NCI-H146 treated with DMSO at 0.1 percent for 48 hours (cell line): ENCODE results near the gene OR4C5.
"Not testable (repeated sequence)": the region's sequence is repeated elsewhere in the genome, so short reads cannot be mapped to it uniquely, and the experiment has no call there.

Source experiments
- DNase-seq: peaks from one replicate; lab custom pipeline; 2025; ENCODE audit not compliant: unreplicated experiment; lab: John Stamatoyannopoulos, UW

OR4C5 gene

DNA sequence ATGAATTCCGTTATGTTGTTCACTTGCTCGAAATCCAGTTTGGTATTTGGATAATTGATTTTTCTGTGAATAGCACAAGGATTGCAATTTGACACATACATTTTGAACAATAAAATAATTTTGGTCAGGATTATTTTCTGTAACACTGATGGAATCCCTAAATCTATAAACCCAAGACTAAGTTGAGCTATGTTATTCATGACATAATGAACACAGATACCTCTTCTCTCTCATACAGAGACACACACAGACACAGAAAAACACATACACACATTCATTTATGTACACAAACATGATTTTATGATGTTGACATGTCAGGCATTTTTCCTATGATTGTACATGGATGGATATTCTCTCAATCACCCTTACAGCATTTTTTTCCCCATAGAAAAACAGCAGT, at the start of gene OR4C5:
Gene OR4C5, minus strand, starts transcription at position 101 of the 400 bp plus-strand sequence. Its CDS starts 0 bp downstream, at position 101.
- no peak for DNase-seq

DNA sequence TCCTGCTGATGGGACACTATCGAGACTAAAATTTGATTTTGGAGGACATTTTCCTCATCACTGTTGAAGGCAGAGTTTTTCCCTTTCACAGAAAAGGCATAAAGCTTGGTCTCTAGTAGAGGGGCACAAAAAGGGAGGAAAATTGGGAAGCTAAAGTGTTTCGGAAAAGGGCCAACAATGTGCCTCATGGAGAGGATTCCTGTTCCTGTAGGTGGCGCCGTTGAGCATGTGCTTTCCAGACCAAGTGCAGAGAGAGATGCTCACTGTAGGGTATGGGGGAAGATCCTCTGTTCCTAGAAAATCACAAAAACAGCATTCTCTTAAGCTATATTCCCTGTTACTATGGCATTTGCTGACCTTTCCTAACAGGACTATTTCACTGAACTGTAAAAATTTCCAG, 18.4 kb upstream of the OR4C5 start:
- DNase-seq: no peak

DNA sequence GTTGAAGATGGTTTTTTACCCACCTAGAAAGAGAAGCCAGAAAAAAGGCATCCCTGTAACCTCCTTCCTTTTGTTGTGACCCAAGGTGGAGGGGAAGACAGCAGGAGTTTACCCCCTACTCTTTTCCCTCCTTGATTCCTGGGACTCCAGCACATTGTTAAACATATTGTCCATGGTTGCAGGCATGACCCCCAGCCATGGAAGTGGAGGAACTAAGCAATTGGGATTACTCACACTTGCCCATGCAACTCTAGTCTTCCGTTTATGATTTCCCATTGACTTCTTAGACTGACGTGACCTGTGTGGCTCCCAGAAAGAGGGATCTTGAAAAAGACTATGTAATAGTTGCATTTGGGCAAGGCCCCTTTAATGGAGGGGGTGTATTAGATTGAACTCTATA, 17.9 kb upstream of the OR4C5 start:
- not testable (repeated sequence) for DNase-seq

DNA sequence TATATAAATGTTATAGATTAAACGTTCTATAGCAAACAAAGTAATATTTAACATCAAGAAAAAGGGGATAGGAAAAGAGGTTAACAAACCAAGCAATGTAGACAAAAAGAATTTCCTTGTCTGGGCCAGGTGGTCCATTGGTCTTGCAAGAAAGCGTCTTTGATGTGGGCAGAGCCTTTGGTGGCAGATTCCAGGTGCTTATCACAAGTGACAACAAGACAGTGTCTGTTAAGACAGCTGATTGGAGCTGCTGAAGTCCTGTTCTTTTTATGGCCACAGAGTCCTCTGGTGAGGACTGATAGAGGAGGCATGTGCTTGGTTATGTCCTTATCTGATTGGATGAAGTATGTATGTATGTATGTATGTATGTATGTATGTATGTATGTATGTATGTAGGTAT, 5.0 kb downstream of the OR4C5 start:
- DNase-seq: not testable (repeated sequence)

DNA sequence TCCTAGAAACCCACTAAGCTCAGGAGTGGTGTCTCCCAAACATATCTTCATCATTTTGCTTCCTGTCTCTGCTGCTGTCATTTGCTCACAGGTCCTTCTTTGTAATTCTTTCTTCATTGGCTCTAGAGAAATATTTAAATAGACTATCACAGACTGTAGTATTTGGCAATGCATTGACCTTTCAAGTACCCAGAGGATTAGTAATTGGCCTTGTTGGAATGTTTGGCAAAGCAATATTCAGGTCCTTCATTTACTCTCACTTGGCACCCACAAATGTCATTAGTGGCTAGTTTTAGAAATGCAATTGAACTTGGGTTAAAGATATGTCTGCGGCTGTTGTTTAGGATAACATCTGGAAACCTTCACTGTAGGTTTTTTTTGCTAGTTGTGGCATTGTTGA, 11.6 kb downstream of the OR4C5 start:
- DNase-seq: no peak

DNA sequence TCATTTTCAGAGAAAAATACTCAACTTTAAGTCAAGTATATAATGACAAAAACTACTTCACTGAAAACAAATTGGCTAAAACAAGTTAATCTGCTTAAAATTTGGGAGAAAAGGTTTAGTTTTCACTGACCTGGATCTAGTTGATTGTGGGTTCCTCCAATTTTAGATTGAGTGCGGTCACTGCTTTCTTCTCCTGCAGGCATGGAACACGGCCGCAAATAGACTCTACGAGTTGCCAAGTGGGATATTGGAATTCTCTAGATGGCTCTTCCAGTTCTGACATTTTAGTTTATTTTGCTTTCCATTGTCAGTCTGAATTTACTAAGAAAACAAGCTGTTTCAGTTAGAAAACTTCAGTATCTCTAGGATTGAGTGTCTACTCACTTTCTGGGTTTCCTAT, 12.3 kb downstream of the OR4C5 start:
- DNase-seq: no peak

DNA sequence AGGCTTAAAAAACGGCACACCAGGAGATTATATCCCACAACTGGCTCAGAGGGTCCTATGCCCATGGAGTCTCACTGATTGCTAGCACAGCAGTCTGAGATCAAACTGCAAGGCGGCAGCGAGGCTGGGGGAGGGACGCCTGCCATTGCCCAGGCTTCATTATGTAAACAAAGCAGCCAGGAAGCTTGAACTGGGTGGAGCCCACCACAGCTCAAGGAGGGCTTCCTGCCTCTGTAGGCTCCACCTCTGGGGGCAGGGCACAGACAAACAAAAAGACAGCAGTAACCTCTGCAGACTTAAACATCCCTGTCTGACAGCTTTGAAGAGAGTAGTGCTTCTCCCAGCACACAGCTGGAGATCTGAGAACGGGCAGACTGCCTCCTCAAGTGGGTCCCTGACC, 20.0 kb downstream of the OR4C5 start:
- not testable (repeated sequence) for DNase-seq

DNA sequence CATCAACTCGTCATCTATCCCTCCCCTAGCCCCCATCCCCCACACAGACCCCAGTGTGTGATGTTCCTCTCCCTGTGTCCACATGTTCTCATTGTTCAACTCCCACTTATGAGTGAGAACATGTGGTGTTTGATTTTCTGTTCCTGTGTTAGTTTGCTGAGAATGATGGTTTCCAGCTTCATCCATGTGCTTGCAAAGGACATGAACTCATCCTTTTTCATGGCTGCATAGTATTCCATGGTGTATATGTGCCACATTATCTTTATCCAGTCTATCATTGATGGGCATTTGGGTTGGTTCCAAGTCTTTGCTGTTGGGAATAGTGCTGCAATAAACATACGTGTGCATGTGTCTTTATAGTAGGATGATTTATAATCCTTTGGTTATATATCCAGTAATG, 23.8 kb downstream of the OR4C5 start:
- DNase-seq: not testable (repeated sequence)

DNA sequence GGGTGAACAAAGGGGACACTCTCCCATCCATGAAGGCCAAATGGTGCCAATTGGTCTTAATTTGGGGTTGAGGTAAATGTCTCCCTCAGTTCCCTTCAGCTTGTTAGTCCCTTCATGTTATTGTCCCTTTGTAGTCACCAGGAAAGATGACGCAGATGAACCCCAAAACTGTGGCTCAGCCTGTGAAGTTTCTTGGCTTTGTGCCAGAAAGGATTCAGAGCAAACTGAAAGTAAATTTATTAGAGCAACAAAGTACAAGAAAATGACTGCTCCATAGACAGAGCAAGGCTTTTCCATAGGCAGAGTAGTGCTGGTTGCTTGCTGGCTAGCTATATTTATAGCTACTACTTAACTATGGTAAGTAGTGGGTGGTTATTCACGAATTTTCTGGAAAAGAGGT, 24.8 kb downstream of the OR4C5 start:
- DNase-seq: no peak

DNA sequence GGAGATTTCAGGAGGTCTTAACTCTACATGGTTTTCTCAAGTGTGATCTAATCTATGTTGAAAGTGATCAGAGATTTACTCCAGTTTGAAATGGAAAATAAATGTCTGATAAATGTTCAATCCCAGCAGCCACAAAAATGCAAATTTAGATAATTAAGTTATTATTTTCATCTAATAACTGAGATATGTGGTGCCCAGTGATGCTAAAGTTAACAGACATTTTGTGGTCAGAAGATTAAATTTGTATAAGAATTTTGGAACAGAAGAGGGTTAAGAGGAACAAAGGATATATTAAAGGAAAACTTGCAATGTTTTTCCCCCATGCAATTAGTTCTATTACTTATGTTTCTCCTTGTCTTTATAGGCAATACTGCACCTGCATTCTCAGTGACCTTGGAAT, 41.6 kb downstream of the OR4C5 start, which contains the start of gene OR4C3:
Gene OR4C3, plus strand, starts transcription at position 301 of the 400 bp plus-strand sequence. CDS start 102 bp downstream, outside the sequence.
- DNase-seq: not testable (repeated sequence)

DNA sequence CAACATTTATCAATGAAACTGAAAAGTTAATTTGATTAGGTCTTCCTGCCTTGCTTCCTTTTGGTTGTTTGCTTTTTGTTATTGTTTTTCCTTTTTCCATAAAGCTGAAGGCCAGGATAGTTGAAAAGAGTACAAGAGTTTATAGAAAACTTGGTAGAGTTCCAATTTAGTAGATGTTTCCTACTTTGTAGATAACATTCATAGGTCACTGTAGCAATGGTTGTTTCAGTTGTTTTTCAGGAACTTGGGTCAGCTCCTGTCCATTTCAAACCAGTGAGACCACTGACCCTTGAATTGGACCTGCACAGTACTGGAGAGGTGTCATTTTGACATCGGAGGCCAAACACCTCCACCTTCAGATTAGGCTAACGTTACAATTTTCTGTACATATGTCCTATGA, 46.5 kb downstream of the OR4C5 start:
- not testable (repeated sequence) for DNase-seq
